WTC11 (cell line): ENCODE measurements around the gene IQGAP2. TPM values are rescaled to one million over a fixed set of nuclear protein-coding genes. Genes with fewer than 3 reads are reported as not detected.
A peak's percentile ranks its signal among the peaks of the same experiment; 100 is the strongest.

ENCODE experiments used
- ATAC-seq: fragments of 200-7000 bp; cut with Tn5 transposase; 2 replicates; pipeline ENCODE4 v1.10.0; 2021; ENCODE audit warnings: mild to moderate bottlenecking, moderate library complexity
- CTCF ChIA-PET: fragments of 300-600 bp; sonication (Branson Sonifier 250); formaldehyde crosslinking; loops from one replicate; lab custom pipeline; 2021; ENCODE audit warnings: antibody characterized with exemption; lab: Charles Lee
- POLR2A ChIA-PET: fragments of 350-600 bp; sonication (Branson Sonifier 250); formaldehyde crosslinking; loops from one replicate; lab custom pipeline; 2021; ENCODE audit warnings: antibody characterized with exemption; lab: Charles Lee
- DNase-seq: peaks from one replicate; pipeline ENCODE4 v3.0.0; 2021; ENCODE audit warnings: low spot score
- H3K27ac Mint-ChIP-seq: 2 replicates; pipeline ENCODE4 v1.8.0; 2021; ENCODE audit warnings: mixed read lengths
- H3K27me3 Mint-ChIP-seq: 2 replicates; pipeline ENCODE4 v1.8.0; 2021; ENCODE audit warnings: low read depth, mild to moderate bottlenecking, moderate library complexity, mixed read lengths
- H3K36me3 Mint-ChIP-seq: 2 replicates; pipeline ENCODE4 v1.8.0; 2021; ENCODE audit warnings: mixed read lengths
- H3K4me1 Mint-ChIP-seq: 2 replicates; pipeline ENCODE4 v1.8.0; 2022; ENCODE audit warnings: mixed read lengths
- H3K4me3 Mint-ChIP-seq: 2 replicates; pipeline ENCODE4 v1.8.0; 2021; ENCODE audit warnings: mild to moderate bottlenecking, moderate library complexity, mixed read lengths
- H3K9me3 Mint-ChIP-seq: 2 replicates; pipeline ENCODE4 v1.8.0; 2021; ENCODE audit warnings: mixed read lengths
- E2F4 ChIP-seq: sonication (generic); formaldehyde crosslinking; IDR thresholded peaks from 2 replicates; pipeline ENCODE4 v1.8.1; 2022; ENCODE audit warnings: low read depth, mild to moderate bottlenecking, moderate library complexity, missing genetic modification reagents, borderline replicate concordance
- EMX1 ChIP-seq: fragments of 250-450 bp; sonication (Bioruptor Pico); IDR thresholded peaks from 2 replicates; pipeline ENCODE4 v1.8.0; 2021; ENCODE audit warnings: mild to moderate bottlenecking
- GRHL2 ChIP-seq: fragments of 250-450 bp; sonication (Bioruptor Pico); IDR thresholded peaks from 2 replicates; pipeline ENCODE4 v1.8.0; 2022; ENCODE audit warnings: mild to moderate bottlenecking, moderate library complexity; ENCODE audit not compliant: insufficient replicate concordance, severe bottlenecking
- MYBL2 ChIP-seq: sonication (generic); formaldehyde crosslinking; IDR thresholded peaks from 2 replicates; pipeline ENCODE4 v1.8.1; 2023; ENCODE audit warnings: mild to moderate bottlenecking, moderate library complexity, missing genetic modification reagents
- NFATC4 ChIP-seq: fragments of 250-450 bp; sonication (Bioruptor Pico); IDR thresholded peaks from 2 replicates; pipeline ENCODE4 v1.9.0; 2021; ENCODE audit warnings: mild to moderate bottlenecking
- NFYB ChIP-seq: sonication (generic); formaldehyde crosslinking; conservative IDR thresholded peaks from 2 replicates; pipeline ENCODE4 v1.8.0; 2022; ENCODE audit warnings: low read depth, missing genetic modification reagents
- PREB ChIP-seq: sonication (generic); formaldehyde crosslinking; IDR thresholded peaks from 2 replicates; pipeline ENCODE4 v1.8.1; 2022; ENCODE audit warnings: mild to moderate bottlenecking, missing genetic modification reagents, moderate library complexity, borderline replicate concordance
- RELA ChIP-seq: sonication (generic); formaldehyde crosslinking; IDR thresholded peaks from 2 replicates; pipeline ENCODE4 v1.8.1; 2022; ENCODE audit warnings: missing genetic modification reagents, mild to moderate bottlenecking, borderline replicate concordance
- SMAD3 ChIP-seq: sonication (generic); formaldehyde crosslinking; IDR thresholded peaks from 2 replicates; pipeline ENCODE4 v1.8.0; 2022; ENCODE audit warnings: missing genetic modification reagents, mild to moderate bottlenecking, borderline replicate concordance
- TEAD4 ChIP-seq: sonication (generic); formaldehyde crosslinking; IDR thresholded peaks from 2 replicates; pipeline ENCODE4 v1.8.0; 2022; ENCODE audit warnings: mild to moderate bottlenecking, missing genetic modification reagents
- ZNF317 ChIP-seq: sonication (generic); formaldehyde crosslinking; IDR thresholded peaks from 2 replicates; pipeline ENCODE4 v1.8.1; 2023; ENCODE audit warnings: low read depth, mild to moderate bottlenecking, moderate library complexity, missing genetic modification reagents, borderline replicate concordance
- ZNF671 ChIP-seq: fragments of 250-450 bp; sonication (Bioruptor Pico); IDR thresholded peaks from 2 replicates; pipeline ENCODE4 v1.8.0; 2021; ENCODE audit warnings: mild to moderate bottlenecking
- total RNA-seq: library from RNA; stranded (reverse); gene quantifications from 3 replicates; pipeline ENCODE4 v1.2.3, GENCODE V29; 2021
- TF ChIP-seq, protein P1 (sequence below): sonication (generic); formaldehyde crosslinking; IDR thresholded peaks from 2 replicates; pipeline ENCODE4 v1.8.0; 2022; ENCODE audit warnings: missing genetic modification reagents
- TF ChIP-seq, protein P2 (sequence below): fragments of 250-450 bp; sonication (Bioruptor Pico); IDR thresholded peaks from 2 replicates; pipeline ENCODE4 v1.9.0; 2021; ENCODE audit warnings: mild to moderate bottlenecking
- TF ChIP-seq, protein P3 (sequence below): sonication (generic); formaldehyde crosslinking; IDR thresholded peaks from 2 replicates; pipeline ENCODE4 v1.8.1; 2023; ENCODE audit warnings: mild to moderate bottlenecking, missing genetic modification reagents, moderate library complexity
- TF ChIP-seq, protein P4 (sequence below): sonication (generic); formaldehyde crosslinking; IDR thresholded peaks from 2 replicates; pipeline ENCODE4 v1.8.1; 2023; ENCODE audit warnings: mild to moderate bottlenecking, missing genetic modification reagents, borderline replicate concordance

Gene IQGAP2
- total RNA-seq, 1 experiment from 2014 or later: 70.6 TPM

DNA sequence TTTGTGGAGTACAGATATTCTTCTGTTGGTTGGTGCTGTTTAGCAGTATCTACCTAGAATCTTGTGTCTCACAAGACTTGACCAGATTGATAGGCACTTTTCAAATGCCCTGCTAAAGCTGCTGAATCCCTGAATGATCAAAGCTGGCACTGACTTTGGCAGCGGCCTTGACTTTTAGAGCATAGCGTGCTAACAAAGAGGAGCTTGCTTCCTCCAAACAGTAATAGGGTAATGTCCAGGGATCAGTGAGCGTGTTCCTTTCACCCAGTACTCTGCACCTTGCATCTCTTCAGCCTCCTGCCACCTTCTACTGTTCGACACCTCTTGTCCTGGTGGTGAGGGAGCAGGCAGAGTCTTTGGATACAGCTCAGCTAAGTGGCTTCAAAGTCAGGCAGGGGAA, 100.8 kb downstream of the IQGAP2 start:
- DNase-seq (no peak), ATAC-seq (no peak)
- CTCF ChIA-PET: interaction anchor here (0.8 to 0.9 kb wide), 2 partner anchors 20 to 101 kb away, joined by 3 to 4 read pairs; no protein-coding TSS in a partner anchor

More for the DNA sequence above, 100.8 kb downstream of the IQGAP2 start:
- Mint-ChIP-seq H3K9me3 (no peaks in the 10 kb centered on the region), H3K27ac (peak overlapping the region; percentile 46), H3K4me1 (peaks cover 54% of the 10 kb centered on the region), H3K27me3 (no peaks in the 10 kb centered on the region), H3K4me3 (no peak overlapping the region), H3K36me3 (no peaks in the 10 kb centered on the region)
- POLR2A ChIA-PET: no interaction called here
- no peak for TF ChIP-seq MYBL2 (CRISPR knock-in tag)
- TF ChIP-seq GRHL2 (CRISPR knock-in tag): no peak
- TF ChIP-seq, protein P1, sequence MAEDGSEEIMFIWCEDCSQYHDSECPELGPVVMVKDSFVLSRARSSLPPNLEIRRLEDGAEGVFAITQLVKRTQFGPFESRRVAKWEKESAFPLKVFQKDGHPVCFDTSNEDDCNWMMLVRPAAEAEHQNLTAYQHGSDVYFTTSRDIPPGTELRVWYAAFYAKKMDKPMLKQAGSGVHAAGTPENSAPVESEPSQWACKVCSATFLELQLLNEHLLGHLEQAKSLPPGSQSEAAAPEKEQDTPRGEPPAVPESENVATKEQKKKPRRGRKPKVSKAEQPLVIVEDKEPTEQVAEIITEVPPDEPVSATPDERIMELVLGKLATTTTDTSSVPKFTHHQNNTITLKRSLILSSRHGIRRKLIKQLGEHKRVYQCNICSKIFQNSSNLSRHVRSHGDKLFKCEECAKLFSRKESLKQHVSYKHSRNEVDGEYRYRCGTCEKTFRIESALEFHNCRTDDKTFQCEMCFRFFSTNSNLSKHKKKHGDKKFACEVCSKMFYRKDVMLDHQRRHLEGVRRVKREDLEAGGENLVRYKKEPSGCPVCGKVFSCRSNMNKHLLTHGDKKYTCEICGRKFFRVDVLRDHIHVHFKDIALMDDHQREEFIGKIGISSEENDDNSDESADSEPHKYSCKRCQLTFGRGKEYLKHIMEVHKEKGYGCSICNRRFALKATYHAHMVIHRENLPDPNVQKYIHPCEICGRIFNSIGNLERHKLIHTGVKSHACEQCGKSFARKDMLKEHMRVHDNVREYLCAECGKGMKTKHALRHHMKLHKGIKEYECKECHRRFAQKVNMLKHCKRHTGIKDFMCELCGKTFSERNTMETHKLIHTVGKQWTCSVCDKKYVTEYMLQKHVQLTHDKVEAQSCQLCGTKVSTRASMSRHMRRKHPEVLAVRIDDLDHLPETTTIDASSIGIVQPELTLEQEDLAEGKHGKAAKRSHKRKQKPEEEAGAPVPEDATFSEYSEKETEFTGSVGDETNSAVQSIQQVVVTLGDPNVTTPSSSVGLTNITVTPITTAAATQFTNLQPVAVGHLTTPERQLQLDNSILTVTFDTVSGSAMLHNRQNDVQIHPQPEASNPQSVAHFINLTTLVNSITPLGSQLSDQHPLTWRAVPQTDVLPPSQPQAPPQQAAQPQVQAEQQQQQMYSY (CRISPR knock-in tag): no peak
- TF ChIP-seq ZNF317 (CRISPR knock-in tag): no peak
- no peak for TF ChIP-seq EMX1 (CRISPR knock-in tag)
- TF ChIP-seq, protein P2, sequence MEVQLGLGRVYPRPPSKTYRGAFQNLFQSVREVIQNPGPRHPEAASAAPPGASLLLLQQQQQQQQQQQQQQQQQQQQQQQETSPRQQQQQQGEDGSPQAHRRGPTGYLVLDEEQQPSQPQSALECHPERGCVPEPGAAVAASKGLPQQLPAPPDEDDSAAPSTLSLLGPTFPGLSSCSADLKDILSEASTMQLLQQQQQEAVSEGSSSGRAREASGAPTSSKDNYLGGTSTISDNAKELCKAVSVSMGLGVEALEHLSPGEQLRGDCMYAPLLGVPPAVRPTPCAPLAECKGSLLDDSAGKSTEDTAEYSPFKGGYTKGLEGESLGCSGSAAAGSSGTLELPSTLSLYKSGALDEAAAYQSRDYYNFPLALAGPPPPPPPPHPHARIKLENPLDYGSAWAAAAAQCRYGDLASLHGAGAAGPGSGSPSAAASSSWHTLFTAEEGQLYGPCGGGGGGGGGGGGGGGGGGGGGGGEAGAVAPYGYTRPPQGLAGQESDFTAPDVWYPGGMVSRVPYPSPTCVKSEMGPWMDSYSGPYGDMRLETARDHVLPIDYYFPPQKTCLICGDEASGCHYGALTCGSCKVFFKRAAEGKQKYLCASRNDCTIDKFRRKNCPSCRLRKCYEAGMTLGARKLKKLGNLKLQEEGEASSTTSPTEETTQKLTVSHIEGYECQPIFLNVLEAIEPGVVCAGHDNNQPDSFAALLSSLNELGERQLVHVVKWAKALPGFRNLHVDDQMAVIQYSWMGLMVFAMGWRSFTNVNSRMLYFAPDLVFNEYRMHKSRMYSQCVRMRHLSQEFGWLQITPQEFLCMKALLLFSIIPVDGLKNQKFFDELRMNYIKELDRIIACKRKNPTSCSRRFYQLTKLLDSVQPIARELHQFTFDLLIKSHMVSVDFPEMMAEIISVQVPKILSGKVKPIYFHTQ (CRISPR knock-in tag): no peak
- no peak for TF ChIP-seq PREB (CRISPR knock-in tag)
- no peak for TF ChIP-seq NFATC4 (CRISPR knock-in tag)
- TF ChIP-seq, protein P3, sequence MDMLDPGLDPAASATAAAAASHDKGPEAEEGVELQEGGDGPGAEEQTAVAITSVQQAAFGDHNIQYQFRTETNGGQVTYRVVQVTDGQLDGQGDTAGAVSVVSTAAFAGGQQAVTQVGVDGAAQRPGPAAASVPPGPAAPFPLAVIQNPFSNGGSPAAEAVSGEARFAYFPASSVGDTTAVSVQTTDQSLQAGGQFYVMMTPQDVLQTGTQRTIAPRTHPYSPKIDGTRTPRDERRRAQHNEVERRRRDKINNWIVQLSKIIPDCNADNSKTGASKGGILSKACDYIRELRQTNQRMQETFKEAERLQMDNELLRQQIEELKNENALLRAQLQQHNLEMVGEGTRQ: no peak
- no peak for TF ChIP-seq TEAD4 (CRISPR knock-in tag)
- no peak for TF ChIP-seq ZNF671
- no peak for TF ChIP-seq RELA (CRISPR knock-in tag)
- no peak for TF ChIP-seq NFYB (CRISPR knock-in tag)
- no peak for TF ChIP-seq E2F4 (CRISPR knock-in tag)
- TF ChIP-seq SMAD3 (CRISPR knock-in tag): no peak
- TF ChIP-seq, protein P4, sequence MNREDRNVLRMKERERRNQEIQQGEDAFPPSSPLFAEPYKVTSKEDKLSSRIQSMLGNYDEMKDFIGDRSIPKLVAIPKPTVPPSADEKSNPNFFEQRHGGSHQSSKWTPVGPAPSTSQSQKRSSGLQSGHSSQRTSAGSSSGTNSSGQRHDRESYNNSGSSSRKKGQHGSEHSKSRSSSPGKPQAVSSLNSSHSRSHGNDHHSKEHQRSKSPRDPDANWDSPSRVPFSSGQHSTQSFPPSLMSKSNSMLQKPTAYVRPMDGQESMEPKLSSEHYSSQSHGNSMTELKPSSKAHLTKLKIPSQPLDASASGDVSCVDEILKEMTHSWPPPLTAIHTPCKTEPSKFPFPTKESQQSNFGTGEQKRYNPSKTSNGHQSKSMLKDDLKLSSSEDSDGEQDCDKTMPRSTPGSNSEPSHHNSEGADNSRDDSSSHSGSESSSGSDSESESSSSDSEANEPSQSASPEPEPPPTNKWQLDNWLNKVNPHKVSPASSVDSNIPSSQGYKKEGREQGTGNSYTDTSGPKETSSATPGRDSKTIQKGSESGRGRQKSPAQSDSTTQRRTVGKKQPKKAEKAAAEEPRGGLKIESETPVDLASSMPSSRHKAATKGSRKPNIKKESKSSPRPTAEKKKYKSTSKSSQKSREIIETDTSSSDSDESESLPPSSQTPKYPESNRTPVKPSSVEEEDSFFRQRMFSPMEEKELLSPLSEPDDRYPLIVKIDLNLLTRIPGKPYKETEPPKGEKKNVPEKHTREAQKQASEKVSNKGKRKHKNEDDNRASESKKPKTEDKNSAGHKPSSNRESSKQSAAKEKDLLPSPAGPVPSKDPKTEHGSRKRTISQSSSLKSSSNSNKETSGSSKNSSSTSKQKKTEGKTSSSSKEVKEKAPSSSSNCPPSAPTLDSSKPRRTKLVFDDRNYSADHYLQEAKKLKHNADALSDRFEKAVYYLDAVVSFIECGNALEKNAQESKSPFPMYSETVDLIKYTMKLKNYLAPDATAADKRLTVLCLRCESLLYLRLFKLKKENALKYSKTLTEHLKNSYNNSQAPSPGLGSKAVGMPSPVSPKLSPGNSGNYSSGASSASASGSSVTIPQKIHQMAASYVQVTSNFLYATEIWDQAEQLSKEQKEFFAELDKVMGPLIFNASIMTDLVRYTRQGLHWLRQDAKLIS: no peak
